ENCODE measurements around the gene SKA3. TPM values are rescaled to one million over a fixed set of nuclear protein-coding genes. Genes with fewer than 3 reads are reported as not detected.

The SKA3 gene
- total RNA-seq, 1 donor from 2014 or later: 3.1 TPM

- peaks cover 5% of the 10 kb centered on the region for H3K9me3 Mint-ChIP-seq (ENCODE audit: low read depth)
- TF ChIP-seq CTCF (IDR thresholded peaks at IDR 0.05): no peak
- H3K27me3 Mint-ChIP-seq (ENCODE audit: low read depth): no peaks in the 10 kb centered on the region
- peaks cover 3% of the 10 kb centered on the region for H3K4me1 Mint-ChIP-seq (ENCODE audit: low read depth)
- no peak overlapping the region for H3K4me3 Mint-ChIP-seq (ENCODE audit: unreplicated experiment)
- peak; percentile 0 for DNase-seq (ENCODE audit: low spot score)
- no peak overlapping the region for H3K27ac Mint-ChIP-seq (ENCODE audit: unreplicated experiment)
- H3K36me3 Mint-ChIP-seq (ENCODE audit: low read depth): no peaks in the 10 kb centered on the region
These were observed 61.1 kb downstream of the SKA3 start for GRCh38 chr13:21115231-21115630.

- Mint-ChIP-seq H3K9me3 (ENCODE audit: low read depth) (no peaks in the 10 kb centered on the region), H3K27ac (ENCODE audit: unreplicated experiment) (no peak overlapping the region), H3K36me3 (ENCODE audit: low read depth) (no peaks in the 10 kb centered on the region), H3K27me3 (ENCODE audit: low read depth) (no peaks in the 10 kb centered on the region), H3K4me1 (ENCODE audit: low read depth) (peaks cover 3% of the 10 kb centered on the region), H3K4me3 (ENCODE audit: unreplicated experiment) (no peak overlapping the region)
- peak; percentile 53 for DNase-seq (ENCODE audit: low spot score)
- no peak for TF ChIP-seq CTCF (IDR thresholded peaks at IDR 0.05)
These were observed 64.8 kb downstream of the SKA3 start for GRCh38 chr13:21111546-21111945.

- Mint-ChIP-seq H3K36me3 (ENCODE audit: low read depth) (no peaks in the 10 kb centered on the region), H3K27me3 (ENCODE audit: low read depth) (no peaks in the 10 kb centered on the region), H3K4me3 (ENCODE audit: unreplicated experiment) (no peak overlapping the region), H3K9me3 (ENCODE audit: low read depth) (no peaks in the 10 kb centered on the region), H3K27ac (ENCODE audit: unreplicated experiment) (no peak overlapping the region), H3K4me1 (ENCODE audit: low read depth) (peaks cover 20% of the 10 kb centered on the region)
- no peak for TF ChIP-seq CTCF (IDR thresholded peaks at IDR 0.05)
- no peak for DNase-seq (ENCODE audit: low spot score)
These were observed 67.2 kb downstream of the SKA3 start for GRCh38 chr13:21109168-21109567.

GRCh38 chr13:21106089-21106488 lies 70.3 kb downstream of the SKA3 start:
- peaks cover 20% of the 10 kb centered on the region for H3K4me1 Mint-ChIP-seq (ENCODE audit: low read depth)
- H3K4me3 Mint-ChIP-seq (ENCODE audit: unreplicated experiment): no peak overlapping the region
- no peak for TF ChIP-seq CTCF (IDR thresholded peaks at IDR 0.05)
- H3K9me3 Mint-ChIP-seq (ENCODE audit: low read depth): no peaks in the 10 kb centered on the region
- no peak for DNase-seq (ENCODE audit: low spot score)
- peak overlapping the region; percentile 89 for H3K27ac Mint-ChIP-seq (ENCODE audit: unreplicated experiment)
- H3K36me3 Mint-ChIP-seq (ENCODE audit: low read depth): no peaks in the 10 kb centered on the region
- H3K27me3 Mint-ChIP-seq (ENCODE audit: low read depth): no peaks in the 10 kb centered on the region

GRCh38 chr13:21104199-21105019 lies 71.9 kb downstream of the SKA3 start:
- peaks cover 23% of the 10 kb centered on the region for H3K4me1 Mint-ChIP-seq (ENCODE audit: low read depth)
- H3K4me3 Mint-ChIP-seq (ENCODE audit: unreplicated experiment): no peak overlapping the region
- H3K9me3 Mint-ChIP-seq (ENCODE audit: low read depth): no peaks in the 10 kb centered on the region
- no peaks in the 10 kb centered on the region for H3K36me3 Mint-ChIP-seq (ENCODE audit: low read depth)
- DNase-seq (ENCODE audit: low spot score): no peak
- no peaks in the 10 kb centered on the region for H3K27me3 Mint-ChIP-seq (ENCODE audit: low read depth)
- TF ChIP-seq CTCF (IDR thresholded peaks at IDR 0.05): no peak
- no peak overlapping the region for H3K27ac Mint-ChIP-seq (ENCODE audit: unreplicated experiment)

Other genes with a start within 250 kb of the SKA3 start
- gene LATS2, start 115.0 kb downstream of the SKA3 start, total RNA-seq: 58.1 to 104 TPM (median 100 TPM) in 3 replicates
- 172 to 216 TPM (median 176 TPM) in 3 replicates for gene SAP18, start 36.4 kb downstream of the SKA3 start, total RNA-seq
- gene MRPL57, start 106 bp upstream of the SKA3 start, total RNA-seq: 10.9 to 13.9 TPM (median 11.4 TPM) in 3 replicates